ENCODE measurements around the gene YEATS2. TPM values are rescaled to one million over a fixed set of nuclear protein-coding genes. Genes with fewer than 3 reads are reported as not detected.

YEATS2 gene
- polyA plus RNA-seq, 1 donor from 2014 or later: 46.2 TPM

DNA sequence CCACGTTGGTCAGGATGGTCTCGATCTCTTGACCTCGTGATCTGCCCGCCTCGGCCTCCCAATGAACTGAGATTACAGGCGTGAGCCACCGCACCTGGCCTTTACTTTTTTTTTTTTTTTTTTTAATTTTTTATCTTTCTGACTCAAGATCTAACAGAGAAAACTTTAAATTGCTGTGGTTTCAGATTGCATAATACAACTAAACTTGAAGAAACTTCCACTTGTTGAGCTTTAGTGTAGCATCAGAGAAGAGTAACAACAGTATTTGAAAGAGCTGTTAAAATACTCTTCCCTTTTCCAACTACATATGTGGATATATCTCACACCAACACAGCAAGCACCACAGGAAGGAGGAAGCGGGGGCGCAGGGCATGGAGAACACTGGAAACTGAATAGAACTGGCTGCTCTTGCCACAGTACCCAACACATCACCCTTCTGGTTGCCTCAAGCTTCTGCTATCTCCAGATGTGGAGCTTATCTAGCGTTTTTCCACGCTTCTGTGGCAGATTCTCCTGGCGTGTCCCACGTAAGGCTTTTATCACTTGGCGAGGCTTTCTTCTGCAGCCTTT lies 82.4 kb downstream of the YEATS2 start:
- TF ChIP-seq, protein P1, sequence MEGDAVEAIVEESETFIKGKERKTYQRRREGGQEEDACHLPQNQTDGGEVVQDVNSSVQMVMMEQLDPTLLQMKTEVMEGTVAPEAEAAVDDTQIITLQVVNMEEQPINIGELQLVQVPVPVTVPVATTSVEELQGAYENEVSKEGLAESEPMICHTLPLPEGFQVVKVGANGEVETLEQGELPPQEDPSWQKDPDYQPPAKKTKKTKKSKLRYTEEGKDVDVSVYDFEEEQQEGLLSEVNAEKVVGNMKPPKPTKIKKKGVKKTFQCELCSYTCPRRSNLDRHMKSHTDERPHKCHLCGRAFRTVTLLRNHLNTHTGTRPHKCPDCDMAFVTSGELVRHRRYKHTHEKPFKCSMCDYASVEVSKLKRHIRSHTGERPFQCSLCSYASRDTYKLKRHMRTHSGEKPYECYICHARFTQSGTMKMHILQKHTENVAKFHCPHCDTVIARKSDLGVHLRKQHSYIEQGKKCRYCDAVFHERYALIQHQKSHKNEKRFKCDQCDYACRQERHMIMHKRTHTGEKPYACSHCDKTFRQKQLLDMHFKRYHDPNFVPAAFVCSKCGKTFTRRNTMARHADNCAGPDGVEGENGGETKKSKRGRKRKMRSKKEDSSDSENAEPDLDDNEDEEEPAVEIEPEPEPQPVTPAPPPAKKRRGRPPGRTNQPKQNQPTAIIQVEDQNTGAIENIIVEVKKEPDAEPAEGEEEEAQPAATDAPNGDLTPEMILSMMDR (IDR thresholded peaks at IDR 0.05; ENCODE audit: poor library complexity, severe bottlenecking): no peak
- TF ChIP-seq TAF1 (IDR thresholded peaks at IDR 0.05; ENCODE audit: low read depth) (no peak), MXI1 (conservative IDR thresholded peaks at IDR 0.05; ENCODE audit: poor library complexity, severe bottlenecking) (no peak), EP300 (conservative IDR thresholded peaks at IDR 0.05; ENCODE audit: poor library complexity, severe bottlenecking) (no peak), RAD21 (conservative IDR thresholded peaks at IDR 0.05) (no peak), POLR2AphosphoS5 (IDR thresholded peaks at IDR 0.05) (no peak), SMC3 (conservative IDR thresholded peaks at IDR 0.05; ENCODE audit: poor library complexity) (no peak), EZH2 (IDR thresholded peaks at IDR 0.05; ENCODE audit: borderline replicate concordance, insufficient read depth, low read length, poor library complexity, severe bottlenecking) (no peak)
- TF ChIP-seq, protein P2, sequence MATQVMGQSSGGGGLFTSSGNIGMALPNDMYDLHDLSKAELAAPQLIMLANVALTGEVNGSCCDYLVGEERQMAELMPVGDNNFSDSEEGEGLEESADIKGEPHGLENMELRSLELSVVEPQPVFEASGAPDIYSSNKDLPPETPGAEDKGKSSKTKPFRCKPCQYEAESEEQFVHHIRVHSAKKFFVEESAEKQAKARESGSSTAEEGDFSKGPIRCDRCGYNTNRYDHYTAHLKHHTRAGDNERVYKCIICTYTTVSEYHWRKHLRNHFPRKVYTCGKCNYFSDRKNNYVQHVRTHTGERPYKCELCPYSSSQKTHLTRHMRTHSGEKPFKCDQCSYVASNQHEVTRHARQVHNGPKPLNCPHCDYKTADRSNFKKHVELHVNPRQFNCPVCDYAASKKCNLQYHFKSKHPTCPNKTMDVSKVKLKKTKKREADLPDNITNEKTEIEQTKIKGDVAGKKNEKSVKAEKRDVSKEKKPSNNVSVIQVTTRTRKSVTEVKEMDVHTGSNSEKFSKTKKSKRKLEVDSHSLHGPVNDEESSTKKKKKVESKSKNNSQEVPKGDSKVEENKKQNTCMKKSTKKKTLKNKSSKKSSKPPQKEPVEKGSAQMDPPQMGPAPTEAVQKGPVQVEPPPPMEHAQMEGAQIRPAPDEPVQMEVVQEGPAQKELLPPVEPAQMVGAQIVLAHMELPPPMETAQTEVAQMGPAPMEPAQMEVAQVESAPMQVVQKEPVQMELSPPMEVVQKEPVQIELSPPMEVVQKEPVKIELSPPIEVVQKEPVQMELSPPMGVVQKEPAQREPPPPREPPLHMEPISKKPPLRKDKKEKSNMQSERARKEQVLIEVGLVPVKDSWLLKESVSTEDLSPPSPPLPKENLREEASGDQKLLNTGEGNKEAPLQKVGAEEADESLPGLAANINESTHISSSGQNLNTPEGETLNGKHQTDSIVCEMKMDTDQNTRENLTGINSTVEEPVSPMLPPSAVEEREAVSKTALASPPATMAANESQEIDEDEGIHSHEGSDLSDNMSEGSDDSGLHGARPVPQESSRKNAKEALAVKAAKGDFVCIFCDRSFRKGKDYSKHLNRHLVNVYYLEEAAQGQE (IDR thresholded peaks at IDR 0.05; ENCODE audit: borderline replicate concordance): no peak
- H3K9me2 ChIP-seq (ENCODE audit: insufficient read depth, low read length): no peaks in the 10 kb centered on the region
- H3F3A ChIP-seq (ENCODE audit: insufficient read depth, low read length, poor library complexity, severe bottlenecking): no peaks in the 10 kb centered on the region
- H4K20me1 ChIP-seq (ENCODE audit: insufficient read depth): no peaks in the 10 kb centered on the region
- H3K4me2 ChIP-seq (ENCODE audit: low read length): no peak overlapping the region
- no peaks in the 10 kb centered on the region for H3K27me3 ChIP-seq (ENCODE audit: insufficient read depth, low read depth, low read length)
- H2AFZ ChIP-seq (ENCODE audit: low read depth, low read length): no peak overlapping the region
- no peak overlapping the region for H3K4me3 ChIP-seq (ENCODE audit: low read length)
- no peak overlapping the region for H3K9ac ChIP-seq (ENCODE audit: low read length)
- no peaks in the 10 kb centered on the region for H3K9me3 ChIP-seq (ENCODE audit: low read length)
- peaks cover 4% of the 10 kb centered on the region for H3K79me2 ChIP-seq (replicated peaks; ENCODE audit: insufficient read depth, low read length)
- no peak overlapping the region for H3K27ac ChIP-seq (ENCODE audit: low read length)
- peaks cover 8% of the 10 kb centered on the region for H3K36me3 ChIP-seq (ENCODE audit: insufficient read depth, low read length)

DNA sequence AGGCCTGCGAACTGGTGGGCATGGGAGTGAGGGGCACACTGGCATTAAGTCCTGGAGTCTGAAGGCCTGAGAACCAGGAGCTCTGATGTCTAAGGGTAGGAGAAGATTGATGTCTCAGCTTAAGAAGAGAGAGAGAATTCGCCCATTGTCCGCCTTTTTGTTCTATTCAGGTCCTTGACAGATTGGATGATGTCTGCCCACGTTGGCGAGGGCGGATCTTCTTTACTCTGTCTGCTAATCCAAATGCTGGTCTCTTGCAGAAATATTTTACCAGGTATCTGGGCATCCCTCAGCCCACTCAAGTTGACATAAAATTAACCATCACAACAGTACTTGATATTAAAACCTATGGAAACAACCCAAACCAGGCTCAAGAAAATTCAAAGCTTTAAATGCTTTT lies 83.6 kb downstream of the YEATS2 start:
- Histone ChIP-seq H3K4me3 (ENCODE audit: low read length) (no peak overlapping the region), H3K36me3 (ENCODE audit: insufficient read depth, low read length) (peaks cover 14% of the 10 kb centered on the region), H3K9me3 (ENCODE audit: low read length) (no peaks in the 10 kb centered on the region), H3K79me2 (replicated peaks; ENCODE audit: insufficient read depth, low read length) (peaks cover 4% of the 10 kb centered on the region), H3K9me2 (ENCODE audit: insufficient read depth, low read length) (no peaks in the 10 kb centered on the region), H3K9ac (ENCODE audit: low read length) (no peak overlapping the region), H3K27me3 (ENCODE audit: insufficient read depth, low read depth, low read length) (no peaks in the 10 kb centered on the region), H3F3A (ENCODE audit: insufficient read depth, low read length, poor library complexity, severe bottlenecking) (no peaks in the 10 kb centered on the region), H2AFZ (ENCODE audit: low read depth, low read length) (no peak overlapping the region), H3K27ac (ENCODE audit: low read length) (no peak overlapping the region), H4K20me1 (ENCODE audit: insufficient read depth) (no peaks in the 10 kb centered on the region), H3K4me2 (ENCODE audit: low read length) (no peak overlapping the region)
- TF ChIP-seq, protein P2 (IDR thresholded peaks at IDR 0.05; ENCODE audit: borderline replicate concordance): no peak
- TF ChIP-seq EP300 (conservative IDR thresholded peaks at IDR 0.05; ENCODE audit: poor library complexity, severe bottlenecking) (no peak), SMC3 (conservative IDR thresholded peaks at IDR 0.05; ENCODE audit: poor library complexity) (no peak), RAD21 (conservative IDR thresholded peaks at IDR 0.05) (no peak), TAF1 (IDR thresholded peaks at IDR 0.05; ENCODE audit: low read depth) (no peak), POLR2AphosphoS5 (IDR thresholded peaks at IDR 0.05) (no peak), EZH2 (IDR thresholded peaks at IDR 0.05; ENCODE audit: borderline replicate concordance, insufficient read depth, low read length, poor library complexity, severe bottlenecking) (no peak), MXI1 (conservative IDR thresholded peaks at IDR 0.05; ENCODE audit: poor library complexity, severe bottlenecking) (no peak)
- TF ChIP-seq, protein P1 (IDR thresholded peaks at IDR 0.05; ENCODE audit: poor library complexity, severe bottlenecking): no peak
